ENCODE data around the gene JAML. TPM values are rescaled to one million over a fixed set of nuclear protein-coding genes. Genes with fewer than 3 reads are reported as not detected.
A peak's percentile ranks its signal among the peaks of the same experiment; 100 is the strongest.

Gene JAML
- total and polyA plus RNA-seq, 3 experiments from 2014 or later, result 210 to 387 (median 363) TPM

DNA sequence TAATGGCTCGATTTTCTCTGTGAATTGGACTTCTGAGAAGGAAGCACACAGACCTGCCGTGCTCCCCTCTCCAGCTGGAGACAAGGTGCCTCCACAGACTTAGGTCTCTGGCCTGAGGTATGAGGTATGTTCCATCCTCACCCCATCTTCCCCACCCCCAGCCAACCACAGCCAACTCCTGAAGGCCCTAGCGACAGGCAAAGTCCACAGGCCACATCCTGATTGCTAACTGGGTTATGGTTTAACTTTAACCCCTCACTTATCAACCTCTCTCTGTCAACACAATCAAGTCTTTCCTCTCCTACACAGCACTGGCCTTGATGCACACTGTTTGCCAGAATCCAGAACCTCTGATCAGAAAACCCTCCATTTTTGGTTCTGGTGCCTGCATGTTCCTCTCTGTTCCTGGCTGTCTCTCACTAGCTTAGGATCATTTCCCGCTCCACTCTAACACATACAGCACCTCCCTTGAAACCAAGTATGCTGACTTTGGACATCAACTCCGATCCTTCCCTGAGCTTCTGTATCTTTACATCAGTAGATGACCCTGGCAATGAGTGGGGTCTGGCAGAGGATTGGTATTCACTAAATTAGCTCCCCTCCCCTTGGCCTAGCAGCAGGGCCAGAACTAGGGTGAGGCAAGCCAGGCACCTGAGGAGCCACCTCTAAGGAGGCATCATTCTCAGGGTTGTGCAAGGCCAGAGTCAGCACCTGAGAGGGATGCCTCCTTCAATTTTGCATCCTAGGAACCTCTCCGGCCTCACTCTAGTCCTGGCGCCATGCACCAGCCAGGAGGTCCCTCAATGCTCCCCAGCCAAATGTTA is 22.0 kb downstream of the JAML start:
- Histone ChIP-seq H3K9me3 (ENCODE audit: low read length) (no peaks in the 10 kb centered on the region), H3K4me3 (ENCODE audit: low read length) (peak overlapping the region; percentile 15), H3K27me3 (ENCODE audit: insufficient read depth, low read length, poor library complexity, severe bottlenecking) (no peaks in the 10 kb centered on the region), H3K4me1 (ENCODE audit: insufficient read depth, low read length) (peaks cover 78% of the 10 kb centered on the region), H3K36me3 (ENCODE audit: insufficient read depth, low read length) (peaks cover 25% of the 10 kb centered on the region), H3K27ac (ENCODE audit: low read depth, low read length) (no peak overlapping the region)
- ChIA-PET CTCF (interaction anchor here (0.7 to 2.0 kb wide), 18 partner anchors 9 to 151 kb away, joined by 3 to 19 read pairs (median 4); partner anchors contain the start of genes CD3E, JAML and MPZL3), POLR2A (interaction anchor here (0.6 to 2.0 kb wide), 14 partner anchors 14 to 208 kb away, joined by 3 to 9 read pairs (median 4); partner anchors contain the start of genes JAML and MPZL3)
- Mint-ChIP-seq H3K27ac (no peak overlapping the region), H3K4me3 (no peak overlapping the region), H3K4me1 (peaks cover 13 to 15% (median 15%) of the 10 kb centered on the region in 3 donors), H3K9me3 (no peaks in the 10 kb centered on the region), H3K36me3 (peaks cover 19 to 34% (median 24%) of the 10 kb centered on the region in 3 donors), H3K27me3 (peaks cover 0 to 1% of the 10 kb centered on the region in 2 donors)
- DNase-seq, result peak; percentile 39 to 83 (median 66)

GRCh38 chr11:118201966-118202365 is 22.8 kb downstream of the JAML start:
- H3K4me3 Mint-ChIP-seq, result no peak overlapping the region
- Histone ChIP-seq H3K36me3 (ENCODE audit: insufficient read depth, low read length) (peaks cover 32% of the 10 kb centered on the region), H3K4me1 (ENCODE audit: insufficient read depth, low read length) (peaks cover 71% of the 10 kb centered on the region), H3K9me3 (ENCODE audit: low read length) (no peaks in the 10 kb centered on the region), H3K4me3 (ENCODE audit: low read length) (peak overlapping the region; percentile 15), H3K27ac (ENCODE audit: low read depth, low read length) (no peak overlapping the region), H3K27me3 (ENCODE audit: insufficient read depth, low read length, poor library complexity, severe bottlenecking) (no peaks in the 10 kb centered on the region)
- peaks cover 0 to 1% of the 10 kb centered on the region in 2 donors for H3K27me3 Mint-ChIP-seq
- DNase-seq, result no peak
- no peaks in the 10 kb centered on the region for H3K9me3 Mint-ChIP-seq
- peaks cover 12 to 18% (median 12%) of the 10 kb centered on the region in 3 donors for H3K4me1 Mint-ChIP-seq
- no peak overlapping the region for H3K27ac Mint-ChIP-seq
- peaks cover 20 to 36% (median 26%) of the 10 kb centered on the region in 3 donors for H3K36me3 Mint-ChIP-seq
- POLR2A ChIA-PET, result interaction anchor here (0.5 to 2.0 kb wide), 14 partner anchors 15 to 207 kb away, joined by 3 to 9 read pairs (median 4); partner anchors contain the start of genes JAML and MPZL3
- CTCF ChIA-PET, result interaction anchor here (0.7 to 2.0 kb wide), 18 partner anchors 10 to 152 kb away, joined by 3 to 19 read pairs (median 4); partner anchors contain the start of genes CD3E, JAML and MPZL3

GRCh38 chr11:118200901-118201680 is 23.7 kb downstream of the JAML start:
- no peak overlapping the region for H3K27ac ChIP-seq (ENCODE audit: low read depth, low read length)

GRCh38 chr11:118200497-118200896 is 24.3 kb downstream of the JAML start:
- Mint-ChIP-seq H3K4me1 (peaks cover 12 to 18% (median 12%) of the 10 kb centered on the region in 3 donors), H3K36me3 (peaks cover 11 to 43% (median 19%) of the 10 kb centered on the region in 3 donors), H3K27me3 (peaks cover 0 to 1% of the 10 kb centered on the region in 2 donors), H3K4me3 (peak overlapping the region in 3 of 7 donors; percentile 2 to 14 (median 9)), H3K27ac (peak overlapping the region in 1 of 8 donors; percentile 94), H3K9me3 (no peaks in the 10 kb centered on the region)
- ChIA-PET CTCF (interaction anchor here (1.2 to 3.1 kb wide), 3 partner anchors 15 to 95 kb away, joined by 3 to 46 read pairs (median 25); no protein-coding TSS in a partner anchor), POLR2A (no interaction called here)
- no peak for DNase-seq
- Histone ChIP-seq H3K27ac (ENCODE audit: low read depth, low read length) (no peak overlapping the region), H3K36me3 (ENCODE audit: insufficient read depth, low read length) (peaks cover 38% of the 10 kb centered on the region), H3K27me3 (ENCODE audit: insufficient read depth, low read length, poor library complexity, severe bottlenecking) (no peaks in the 10 kb centered on the region), H3K4me3 (ENCODE audit: low read length) (no peak overlapping the region), H3K4me1 (ENCODE audit: insufficient read depth, low read length) (peaks cover 56% of the 10 kb centered on the region), H3K9me3 (ENCODE audit: low read length) (no peaks in the 10 kb centered on the region)

More at GRCh38 chr11:118200901-118201680, 23.7 kb downstream of the JAML start:
- H3K4me1 Mint-ChIP-seq, result peaks cover 12 to 18% (median 12%) of the 10 kb centered on the region in 3 donors
- Histone ChIP-seq H3K27me3 (ENCODE audit: insufficient read depth, low read length, poor library complexity, severe bottlenecking) (no peaks in the 10 kb centered on the region), H3K4me1 (ENCODE audit: insufficient read depth, low read length) (peaks cover 62% of the 10 kb centered on the region), H3K36me3 (ENCODE audit: insufficient read depth, low read length) (peaks cover 39% of the 10 kb centered on the region), H3K4me3 (ENCODE audit: low read length) (no peak overlapping the region), H3K9me3 (ENCODE audit: low read length) (no peaks in the 10 kb centered on the region)
- POLR2A ChIA-PET, result interaction anchor here (1.1 to 2.0 kb wide), 4 partner anchors 15 to 102 kb away, joined by 3 to 9 read pairs (median 6); partner anchors contain the start of gene MPZL3
- peaks cover 17 to 40% (median 22%) of the 10 kb centered on the region in 3 donors for H3K36me3 Mint-ChIP-seq
- CTCF ChIA-PET, result interaction anchor here (1.0 to 2.0 kb wide), 6 partner anchors 16 to 153 kb away, joined by 3 to 19 read pairs (median 11); partner anchors contain the start of gene JAML
- no peaks in the 10 kb centered on the region for H3K9me3 Mint-ChIP-seq
- peak in 4 of 5 donors; percentile 20 to 74 (median 60) for DNase-seq
- peaks cover 0 to 1% of the 10 kb centered on the region in 2 donors for H3K27me3 Mint-ChIP-seq
- no peak overlapping the region for H3K27ac Mint-ChIP-seq
- no peak overlapping the region for H3K4me3 Mint-ChIP-seq

DNA sequence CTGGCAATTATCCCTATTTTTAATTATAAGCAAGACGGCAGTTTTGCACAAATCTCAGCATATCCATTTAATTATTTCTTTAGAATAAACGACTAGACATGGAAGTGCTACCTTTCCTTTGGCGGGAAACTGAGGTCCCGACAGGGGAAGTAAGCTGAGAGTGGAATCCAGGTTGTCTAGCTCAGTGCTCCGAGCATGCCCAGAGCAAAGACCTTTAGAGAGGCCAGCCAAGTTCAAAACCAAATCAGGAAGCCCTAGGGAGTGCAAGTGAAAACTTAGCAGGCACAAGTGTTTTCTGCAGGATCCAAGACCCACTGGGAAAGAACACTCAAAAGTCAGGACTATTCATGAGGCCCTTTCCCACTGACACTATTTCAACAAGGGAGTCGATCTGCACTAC is 25.7 kb downstream of the JAML start:
- peaks cover 12 to 18% (median 12%) of the 10 kb centered on the region in 3 donors for H3K4me1 Mint-ChIP-seq
- no peak overlapping the region for H3K4me3 ChIP-seq (ENCODE audit: low read length)
- peaks cover 46% of the 10 kb centered on the region for H3K36me3 ChIP-seq (ENCODE audit: insufficient read depth, low read length)
- H3K27me3 Mint-ChIP-seq, result peaks cover 0 to 1% of the 10 kb centered on the region in 2 donors
- peak overlapping the region in 7 of 8 donors; percentile 31 to 90 (median 69) for H3K27ac Mint-ChIP-seq
- ChIA-PET POLR2A (interaction anchor here (0.5 to 1.4 kb wide), 17 partner anchors 15 to 324 kb away, joined by 3 to 10 read pairs (median 4); partner anchors contain the start of genes JAML, MPZL3 and UBE4A), CTCF (interaction anchor here (0.6 to 3.1 kb wide), 63 partner anchors 9 to 384 kb away, joined by 3 to 46 read pairs (median 5); partner anchors contain the start of genes CD3D, CD3E, CD3G and JAML)
- no peaks in the 10 kb centered on the region for H3K9me3 ChIP-seq (ENCODE audit: low read length)
- H3K4me3 Mint-ChIP-seq, result no peak overlapping the region
- H3K27me3 ChIP-seq (ENCODE audit: insufficient read depth, low read length, poor library complexity, severe bottlenecking), result no peaks in the 10 kb centered on the region
- no peak for DNase-seq
- peaks cover 47% of the 10 kb centered on the region for H3K4me1 ChIP-seq (ENCODE audit: insufficient read depth, low read length)
- H3K9me3 Mint-ChIP-seq, result no peaks in the 10 kb centered on the region
- peaks cover 7 to 57% (median 18%) of the 10 kb centered on the region in 3 donors for H3K36me3 Mint-ChIP-seq
- H3K27ac ChIP-seq (ENCODE audit: low read depth, low read length), result no peak overlapping the region

GRCh38 chr11:118198370-118198769 is 26.4 kb downstream of the JAML start:
- H3K9me3 ChIP-seq (ENCODE audit: low read length), result no peaks in the 10 kb centered on the region

More at GRCh38 chr11:118198370-118198769, 26.4 kb downstream of the JAML start:
- peak overlapping the region in 4 of 7 donors; percentile 41 to 60 (median 52) for H3K4me3 Mint-ChIP-seq
- H3K36me3 ChIP-seq (ENCODE audit: insufficient read depth, low read length), result peaks cover 51% of the 10 kb centered on the region
- peaks cover 41% of the 10 kb centered on the region for H3K4me1 ChIP-seq (ENCODE audit: insufficient read depth, low read length)
- no peaks in the 10 kb centered on the region for H3K27me3 ChIP-seq (ENCODE audit: insufficient read depth, low read length, poor library complexity, severe bottlenecking)
- no peak overlapping the region for H3K4me3 ChIP-seq (ENCODE audit: low read length)
- POLR2A ChIA-PET, result interaction anchor here (0.5 to 1.4 kb wide), 19 partner anchors 16 to 325 kb away, joined by 3 to 10 read pairs (median 4); partner anchors contain the start of genes JAML, MPZL3 and UBE4A
- DNase-seq, result peak; percentile 65 to 88 (median 79)
- H3K27ac Mint-ChIP-seq, result peak overlapping the region; percentile 68 to 90 (median 79)
- no peak overlapping the region for H3K27ac ChIP-seq (ENCODE audit: low read depth, low read length)
- peaks cover 0 to 1% of the 10 kb centered on the region in 2 donors for H3K27me3 Mint-ChIP-seq
- CTCF ChIA-PET, result interaction anchor here (0.6 to 3.1 kb wide), 68 partner anchors 10 to 384 kb away, joined by 3 to 46 read pairs (median 5); partner anchors contain the start of genes CD3D, CD3E, CD3G and JAML
- H3K4me1 Mint-ChIP-seq, result peaks cover 12 to 18% (median 12%) of the 10 kb centered on the region in 3 donors
- no peaks in the 10 kb centered on the region for H3K9me3 Mint-ChIP-seq
- peaks cover 13 to 64% (median 24%) of the 10 kb centered on the region in 3 donors for H3K36me3 Mint-ChIP-seq

All from CD8-positive, alpha-beta memory T cell (primary cell).